Fibroblast of skin of right biceps (primary cell): ENCODE measurements around the gene TMEM192.
"Not testable (repeated sequence)": the region's sequence is repeated elsewhere in the genome, so short reads cannot be mapped to it uniquely, and the experiment has no call there.

Source experiments
- DNase-seq: peaks from one replicate; pipeline ENCODE4 v3.0.0-alpha.2; 2013

Gene TMEM192

GRCh38 chr4:165112368-165113121 lies at the start of gene TMEM192:
TMEM192 (minus strand) TSS chr4:165112860; CDS start chr4:165112773, 87 bp downstream.
- peak; percentile 87 for DNase-seq

DNA sequence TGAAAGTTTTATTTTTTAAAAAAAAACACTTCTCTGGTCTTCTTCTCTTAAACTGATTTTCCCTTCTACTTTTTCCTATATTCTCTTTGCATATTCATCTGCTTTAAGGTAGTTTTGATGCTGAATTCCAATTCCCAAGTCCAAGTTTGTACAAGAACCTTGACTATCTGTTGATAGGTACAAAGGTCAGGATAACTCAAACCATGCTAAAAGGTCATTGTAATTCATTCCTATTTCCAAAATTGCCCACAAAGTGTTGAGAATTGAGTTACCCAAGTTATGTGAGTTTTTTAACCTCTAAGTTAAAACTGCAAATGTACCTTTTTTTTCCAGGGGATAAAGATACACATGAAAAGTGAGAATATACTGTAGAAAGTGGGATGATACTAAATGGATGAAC lies 46.1 kb upstream of the TMEM192 start:
- no peak for DNase-seq

- no peak for DNase-seq
These were observed 44.2 kb upstream of the TMEM192 start for GRCh38 chr4:165156906-165157305.

GRCh38 chr4:165154482-165154881 lies 41.8 kb upstream of the TMEM192 start:
- no peak for DNase-seq

DNA sequence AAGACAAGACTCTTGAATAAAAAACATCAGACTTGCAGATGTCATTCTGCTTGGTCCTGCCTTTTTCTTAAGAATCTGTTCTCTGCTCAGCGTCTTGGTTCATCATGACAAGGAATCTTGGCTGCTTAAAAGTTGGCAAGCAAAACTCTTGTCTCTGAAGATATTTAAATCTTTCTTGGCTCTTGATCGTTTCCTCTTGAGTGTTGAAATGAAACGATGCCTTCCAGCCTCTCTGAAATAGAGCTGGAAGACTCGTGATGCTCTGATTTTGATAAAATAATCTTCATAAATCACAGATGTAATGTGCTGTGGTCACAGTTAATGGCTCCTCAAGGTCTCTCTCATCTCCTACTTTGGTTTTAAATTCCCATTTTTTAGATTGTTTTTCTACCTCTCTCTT lies 39.9 kb upstream of the TMEM192 start:
- peak; percentile 69 for DNase-seq

GRCh38 chr4:165151734-165152133 lies 39.1 kb upstream of the TMEM192 start:
- peak; percentile 59 for DNase-seq

GRCh38 chr4:165150545-165150944 lies 37.9 kb upstream of the TMEM192 start:
- no peak for DNase-seq

DNA sequence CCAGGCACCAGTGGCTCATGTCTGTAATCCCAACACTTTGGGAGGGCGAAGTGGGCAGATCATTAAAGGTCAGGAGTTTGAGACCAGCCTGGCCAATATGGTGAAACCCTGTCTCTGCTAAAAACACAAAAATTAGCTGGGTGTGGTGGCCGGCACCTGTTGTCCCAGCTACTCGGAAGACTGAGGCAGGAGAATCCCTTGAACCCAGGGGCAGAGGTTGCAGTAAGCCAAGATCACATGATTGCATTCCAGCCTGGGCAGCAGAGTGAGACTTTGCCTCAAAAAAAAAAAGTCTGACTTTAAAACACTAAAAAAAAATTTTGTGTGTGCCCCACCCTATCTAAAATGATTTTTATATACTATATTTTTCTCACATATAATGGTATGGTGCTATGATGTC lies 26.2 kb upstream of the TMEM192 start:
- DNase-seq = no peak

DNA sequence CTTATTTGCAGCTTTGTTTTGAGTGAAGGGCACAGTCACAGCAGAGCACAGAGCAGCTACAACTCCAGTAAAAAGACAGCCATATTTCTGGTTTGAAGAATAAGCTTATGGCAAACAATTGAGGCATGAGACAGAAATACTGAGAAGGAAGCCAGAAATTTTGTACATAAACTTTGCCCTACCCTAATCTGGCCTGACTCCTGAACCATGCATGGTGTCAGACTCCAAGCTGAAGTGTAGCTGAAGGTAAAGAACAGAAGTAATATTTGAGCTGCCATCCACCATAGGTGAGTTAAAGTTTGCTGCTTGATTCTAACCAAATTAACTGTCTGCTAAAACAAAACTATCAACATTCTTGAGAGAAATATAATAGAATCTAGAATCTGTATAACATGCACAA lies 24.5 kb upstream of the TMEM192 start:
- no peak for DNase-seq

DNA sequence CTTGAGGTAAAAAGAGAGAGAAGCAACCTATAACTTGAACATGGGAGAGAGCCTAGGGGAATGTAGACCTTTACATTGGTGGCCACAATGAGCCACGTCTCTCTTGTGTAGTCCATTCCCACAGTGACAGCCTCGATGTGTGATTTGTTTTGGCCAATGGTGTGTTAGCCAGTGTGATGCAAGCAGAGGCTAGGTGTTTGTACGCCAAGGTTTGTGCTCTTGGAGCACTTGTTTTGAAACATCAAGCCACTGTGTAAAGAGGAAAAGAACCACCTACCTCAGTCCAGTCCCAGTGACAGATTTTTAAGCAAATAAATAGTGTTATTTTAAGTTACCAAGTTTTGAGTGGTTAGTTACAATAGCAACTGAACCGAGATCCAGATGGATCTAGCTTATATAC lies 23.9 kb upstream of the TMEM192 start:
- DNase-seq = no peak

- DNase-seq = no peak
These were observed 20.5 kb upstream of the TMEM192 start for GRCh38 chr4:165133150-165133549.

DNA sequence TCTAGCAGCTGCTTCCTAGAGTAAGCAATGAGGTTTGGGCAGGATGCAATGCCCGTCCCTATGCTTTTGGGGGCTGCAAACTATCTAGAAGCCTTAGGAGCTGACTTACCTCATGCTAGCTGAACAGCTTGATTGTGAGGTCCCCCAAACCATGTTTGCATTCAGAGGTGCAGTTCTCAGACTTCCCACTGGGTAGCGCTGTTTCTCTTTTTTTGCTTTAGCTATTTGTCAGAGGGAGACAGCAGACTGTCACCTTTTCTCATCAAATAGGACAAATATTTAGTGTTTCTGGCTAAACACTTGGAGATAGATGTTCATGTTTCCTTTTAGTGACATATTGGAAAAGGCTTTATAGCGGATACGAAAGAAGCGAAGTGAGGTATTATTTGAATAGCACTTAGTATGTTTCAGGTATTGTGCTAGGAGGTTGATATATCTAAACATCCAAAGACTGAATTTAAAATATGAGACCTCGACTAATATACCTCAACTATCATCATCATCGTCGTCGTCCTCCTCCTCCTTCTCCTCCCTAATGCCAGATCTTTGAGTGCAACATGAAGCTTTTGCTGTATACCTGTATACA lies 18.7 kb upstream of the TMEM192 start:
- peak; percentile 60 for DNase-seq

DNA sequence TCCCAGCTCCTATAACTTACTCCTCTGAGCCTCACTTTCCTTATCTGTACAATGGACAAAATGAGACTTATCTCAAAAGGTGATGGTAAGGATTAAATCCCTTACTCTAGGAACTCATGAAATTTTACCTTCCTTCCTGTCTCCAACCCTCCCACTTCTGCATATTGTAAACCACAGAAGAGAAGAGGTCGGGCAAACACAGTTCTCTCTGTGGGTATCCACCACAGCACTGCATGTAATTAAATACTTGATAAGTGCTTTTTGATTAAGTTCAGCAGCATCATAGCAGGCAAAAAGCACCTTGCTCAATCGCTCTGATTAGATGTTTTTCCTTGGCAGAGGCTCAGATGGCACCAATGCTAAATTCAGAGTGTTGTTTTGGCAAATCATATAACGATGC lies 17.3 kb upstream of the TMEM192 start:
- DNase-seq = no peak

- DNase-seq = not testable (repeated sequence)
These were observed 13.3 kb upstream of the TMEM192 start for GRCh38 chr4:165125869-165126499.

- DNase-seq = no peak
These were observed 11.8 kb upstream of the TMEM192 start for GRCh38 chr4:165124488-165124887.

DNA sequence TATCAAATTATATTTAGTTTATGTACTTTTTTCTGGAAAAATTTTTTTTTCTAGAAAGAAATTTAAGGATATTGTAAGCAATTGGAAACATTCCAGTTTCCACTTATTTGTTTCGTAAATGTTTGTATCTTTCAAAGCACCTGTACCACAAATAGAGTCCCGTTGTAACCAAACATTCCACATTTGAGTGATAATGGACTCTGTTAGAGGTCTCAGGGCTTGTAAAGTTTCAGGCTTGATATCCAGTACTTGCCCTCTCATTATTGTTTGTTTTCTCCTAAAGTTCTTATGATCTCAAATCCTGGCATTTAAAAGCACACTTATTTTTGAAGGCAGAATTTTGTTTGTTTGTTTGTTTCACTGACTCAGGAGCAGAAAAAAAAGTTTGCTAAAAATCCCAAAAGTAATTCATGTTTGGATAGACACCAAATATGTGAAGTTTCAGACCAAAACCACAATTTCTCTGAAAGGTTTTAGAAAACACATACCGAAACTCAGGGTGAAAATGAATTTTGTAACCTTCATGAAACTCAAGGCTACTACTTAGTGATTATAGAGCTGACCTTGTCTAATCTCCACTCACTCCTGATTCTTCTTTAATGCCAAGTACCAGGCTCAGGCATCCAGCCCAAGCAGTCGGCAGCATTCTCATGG lies 5.7 kb upstream of the TMEM192 start:
- DNase-seq = no peak

DNA sequence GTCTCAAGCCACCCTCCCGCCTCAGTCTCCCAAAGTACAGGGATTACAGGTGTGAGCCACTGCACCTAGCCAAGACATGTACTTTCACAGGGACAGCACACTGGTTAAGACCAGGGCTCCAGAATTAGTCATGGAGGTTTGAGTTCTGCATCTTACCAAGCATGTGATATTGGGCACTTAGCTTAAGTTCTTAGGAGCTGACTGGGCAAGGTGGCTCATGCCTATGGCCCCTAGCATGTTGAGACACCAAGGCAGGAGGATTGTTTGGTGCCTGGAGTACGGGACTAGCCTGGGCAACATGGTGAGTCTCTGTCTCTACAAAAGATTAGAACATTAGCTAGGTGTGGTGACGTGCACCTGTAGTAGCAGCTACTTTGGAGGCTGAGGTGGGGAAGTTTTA lies 2.6 kb upstream of the TMEM192 start:
- DNase-seq = no peak

DNA sequence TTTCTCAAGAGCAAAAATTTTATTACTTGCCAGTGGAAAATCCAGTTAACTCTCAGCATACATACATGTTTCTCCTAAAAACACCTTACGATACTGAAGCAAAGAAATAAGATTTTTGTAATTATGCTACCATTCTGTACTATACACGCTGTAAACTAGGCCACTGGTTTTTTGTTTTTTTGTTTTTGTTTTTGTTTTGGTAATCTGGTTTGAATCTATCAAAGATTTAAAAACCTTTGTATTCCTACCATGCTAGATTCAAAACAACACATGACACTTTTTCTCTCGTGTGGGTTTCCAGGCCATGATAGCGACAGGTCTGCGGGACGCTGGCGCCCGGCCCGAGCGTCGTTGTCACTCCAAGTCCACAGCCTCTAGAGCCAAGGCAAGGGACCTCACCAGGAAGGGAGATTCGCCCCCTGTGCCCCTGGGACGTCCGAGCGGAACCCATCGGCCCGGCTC lies 723 bp downstream of the TMEM192 start:
- no peak for DNase-seq

DNA sequence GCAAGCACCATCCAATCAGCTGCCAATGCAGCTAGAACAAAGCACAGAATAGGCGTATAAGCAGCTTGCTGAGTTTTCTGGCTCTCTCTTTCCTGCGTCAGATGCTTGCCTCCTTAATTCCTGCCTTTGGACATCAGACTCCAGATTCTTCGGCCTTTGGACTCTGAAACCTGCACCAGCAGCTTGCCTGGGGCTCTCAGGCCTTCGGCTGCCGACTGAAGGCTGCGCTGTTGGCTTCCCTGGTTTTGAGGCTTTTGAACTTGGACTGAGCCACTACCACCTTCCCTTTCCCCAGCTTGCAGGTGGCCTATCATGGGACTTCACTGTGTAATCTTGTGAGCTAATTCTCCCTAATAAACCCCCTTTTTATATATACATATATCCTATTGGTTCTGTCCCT lies 6.1 kb downstream of the TMEM192 start:
- no peak for DNase-seq

GRCh38 chr4:165101641-165102040 lies 11.0 kb downstream of the TMEM192 start:
- DNase-seq = no peak

- peak; percentile 9 for DNase-seq
These were observed 15.9 kb downstream of the TMEM192 start for GRCh38 chr4:165096776-165097175.

GRCh38 chr4:165095291-165095690 lies 17.4 kb downstream of the TMEM192 start:
- no peak for DNase-seq

GRCh38 chr4:165094873-165095272 lies 17.8 kb downstream of the TMEM192 start:
- no peak for DNase-seq

- DNase-seq = not testable (repeated sequence)
These were observed 20.5 kb downstream of the TMEM192 start for GRCh38 chr4:165092187-165092586.
